SU-DHL-6 (cell line): Measurements from ENCODE around the gene CFAP99.

Experiments
- CTCF ChIP-seq: fragments of 200-600 bp; sonication (generic); IDR thresholded peaks from one replicate; pipeline ENCODE4 v1.5.1; 2017; ENCODE audit warnings: antibody characterized with exemption, mild to moderate bottlenecking, low read length, moderate library complexity; ENCODE audit not compliant: insufficient read depth, poor library complexity, severe bottlenecking
- EZH2phosphoT487 ChIP-seq: fragments of 200-600 bp; sonication (generic), shearing (Covaris generic); conservative IDR thresholded peaks from 2 replicates; pipeline ENCODE4 v1.6.1; 2018; ENCODE audit warnings: mild to moderate bottlenecking, antibody characterized with exemption, low read length, moderate library complexity, mixed read lengths

GRCh38 chr4:2469192-2469984, 50.6 kb downstream of the CFAP99 start:
- no peak for TF ChIP-seq CTCF
- TF ChIP-seq EZH2phosphoT487 = no peak
